A673 (cell line): Measurements from ENCODE around the gene SCMH1. TPM values are rescaled to one million over a fixed set of nuclear protein-coding genes. Genes with fewer than 3 reads are reported as not detected.

ENCODE experiments used
- BruUV-seq: library from RNA; stranded (reverse); fragments of 400-500 nt; replicated peaks from 2 replicates; lab custom pipeline; 2021; lab: Mats Ljungman, UMichigan
- CTCF ChIA-PET: fragments of 300-600 bp; sonication (Branson Sonifier 250); formaldehyde crosslinking; loops from one replicate; lab custom pipeline; 2022; ENCODE audit warnings: antibody characterized with exemption; lab: Charles Lee
- POLR2A ChIA-PET: fragments of 300-600 bp; sonication (Branson Sonifier 250); formaldehyde crosslinking; loops from one replicate; lab custom pipeline; 2022; ENCODE audit warnings: antibody characterized with exemption; ENCODE audit not compliant: low non-redundant PET; lab: Charles Lee
- DNase-seq: peaks from one replicate; pipeline ENCODE4 v3.0.0-alpha.2; 2015; ENCODE audit warnings: low spot score
- H3K27ac ChIP-seq: fragments of 200-600 bp; sonication (generic); 2 replicates; pipeline ENCODE4 v1.5.1; 2016; ENCODE audit warnings: mixed run types, low read depth, mild to moderate bottlenecking, mixed read lengths, antibody characterized with exemption, low read length; ENCODE audit not compliant: poor library complexity, severe bottlenecking
- H3K27me3 ChIP-seq: fragments of 200-600 bp; sonication (generic); replicated peaks from 2 replicates; pipeline ENCODE4 v1.6.1; 2017; ENCODE audit warnings: mixed run types, low read depth, mild to moderate bottlenecking, mixed read lengths, antibody characterized with exemption, low read length; ENCODE audit not compliant: insufficient read depth, poor library complexity
- H3K36me3 ChIP-seq: fragments of 200-600 bp; sonication (generic); 2 replicates; pipeline ENCODE4 v1.6.1; 2016; ENCODE audit warnings: mixed run types, mild to moderate bottlenecking, mixed read lengths, antibody characterized with exemption, low read length; ENCODE audit not compliant: insufficient read depth, poor library complexity, severe bottlenecking
- H3K4me1 ChIP-seq: fragments of 200-600 bp; sonication (generic); 2 replicates; pipeline ENCODE4 v1.6.1; 2017; ENCODE audit warnings: mixed run types, mild to moderate bottlenecking, mixed read lengths, antibody characterized with exemption, low read length; ENCODE audit not compliant: insufficient read depth, poor library complexity, severe bottlenecking
- H3K4me3 ChIP-seq: fragments of 200-600 bp; sonication (generic); 2 replicates; pipeline ENCODE4 v1.5.1; 2016; ENCODE audit warnings: low read depth, mixed run types, mild to moderate bottlenecking, mixed read lengths, low read length; ENCODE audit not compliant: poor library complexity, severe bottlenecking
- H3K9me3 ChIP-seq: fragments of 200-600 bp; sonication (generic); 2 replicates; pipeline ENCODE4 v1.6.1; 2016; ENCODE audit warnings: mixed run types, low read depth, mild to moderate bottlenecking, mixed read lengths, antibody characterized with exemption, low read length; ENCODE audit not compliant: poor library complexity, severe bottlenecking
- CTCF ChIP-seq: fragments of 300-800, 200-600 bp; sonication (generic); conservative IDR thresholded peaks from 2 replicates; pipeline ENCODE4 v1.5.1; 2017; ENCODE audit warnings: low read depth, mild to moderate bottlenecking, antibody characterized with exemption, low read length, moderate library complexity, mixed read lengths
- EZH2 ChIP-seq: fragments of 200-600 bp; sonication (generic); IDR thresholded peaks from 2 replicates; pipeline ENCODE4 v1.6.1; 2017; ENCODE audit warnings: borderline replicate concordance, low read depth, mild to moderate bottlenecking, mixed read lengths, antibody characterized with exemption, low read length; ENCODE audit not compliant: poor library complexity, severe bottlenecking
- intact Hi-C: fragments of 100-400 bp; cut with micrococcal nuclease; formaldehyde crosslinking; loops from one replicate; pipeline ENCODE4 v1.10.0; 2022; ENCODE audit not compliant: unreplicated experiment
- total RNA-seq: library from RNA; stranded (reverse); gene quantifications from 2 replicates; pipeline ENCODE4 v1.2.3, GENCODE V29; 2021

SCMH1 gene
- total RNA-seq, 1 experiment from 2014 or later: 30.4 TPM

GRCh38 chr1:41020654-41021053 lies 221.5 kb downstream of the SCMH1 start:
- Histone ChIP-seq H3K9me3 (no peaks in the 10 kb centered on the region), H3K27ac (peak overlapping the region; percentile 46), H3K36me3 (peaks cover 17% of the 10 kb centered on the region), H3K27me3 (no peaks in the 10 kb centered on the region), H3K4me3 (no peak overlapping the region), H3K4me1 (no peaks in the 10 kb centered on the region)
- intact Hi-C loops: no loop called here
- TF ChIP-seq EZH2 (no peak), CTCF (no peak)
- ChIA-PET CTCF (no interaction called here), POLR2A (no interaction called here)
- no TSS peak for BruUV-seq
- DNase-seq: no peak

- H3K27ac ChIP-seq: peak overlapping the region; percentile 46
- ChIA-PET CTCF (no interaction called here), POLR2A (no interaction called here)
- H3K27me3 ChIP-seq: no peaks in the 10 kb centered on the region
- peaks cover 17% of the 10 kb centered on the region for H3K36me3 ChIP-seq
- no peaks in the 10 kb centered on the region for H3K9me3 ChIP-seq
- no peaks in the 10 kb centered on the region for H3K4me1 ChIP-seq
- intact Hi-C loops: no loop called here
- no TSS peak for BruUV-seq
- TF ChIP-seq CTCF (no peak), EZH2 (no peak)
- no peak for DNase-seq
- no peak overlapping the region for H3K4me3 ChIP-seq
These were observed 222.0 kb downstream of the SCMH1 start for GRCh38 chr1:41020109-41020576.

- H3K27ac ChIP-seq: no peak overlapping the region
- ChIA-PET CTCF (no interaction called here), POLR2A (no interaction called here)
- intact Hi-C loops: loop anchor here (5.0 kb wide), 1 partner anchor 223 kb away; the partner anchor contains the start of gene SCMH1
- peaks cover 20% of the 10 kb centered on the region for H3K36me3 ChIP-seq
- no peak overlapping the region for H3K4me3 ChIP-seq
- BruUV-seq: no TSS peak
- no peaks in the 10 kb centered on the region for H3K9me3 ChIP-seq
- no peak for DNase-seq
- no peaks in the 10 kb centered on the region for H3K27me3 ChIP-seq
- no peaks in the 10 kb centered on the region for H3K4me1 ChIP-seq
- TF ChIP-seq EZH2 (no peak), CTCF (no peak)
These were observed 222.8 kb downstream of the SCMH1 start for GRCh38 chr1:41019353-41019745.
